Endodermal cell (in vitro differentiated cells): ENCODE measurements around the gene GNAT1. TPM values are rescaled to one million over a fixed set of nuclear protein-coding genes. Genes with fewer than 3 reads are reported as not detected.

ENCODE experiments used
- DNase-seq: peaks from one replicate; pipeline ENCODE4 v3.0.0-alpha.2; 2017
- H3K27ac ChIP-seq: 2 replicates; pipeline ENCODE4 v1.5.1; 2013; ENCODE audit warnings: mild to moderate bottlenecking, low read depth, low read length, moderate library complexity
- H3K27me3 ChIP-seq: 2 replicates; pipeline ENCODE4 v1.6.1; 2013; ENCODE audit warnings: mild to moderate bottlenecking, low read length, moderate library complexity; ENCODE audit not compliant: insufficient read depth, control insufficient read depth, poor library complexity, severe bottlenecking
- H3K36me3 ChIP-seq: 2 replicates; pipeline ENCODE4 v1.7.0; 2013; ENCODE audit warnings: mild to moderate bottlenecking, low read length, moderate library complexity; ENCODE audit not compliant: control insufficient read depth, insufficient read depth
- H3K4me1 ChIP-seq: one replicate; pipeline ENCODE4 v1.7.0; 2013; ENCODE audit warnings: low read length; ENCODE audit not compliant: control insufficient read depth, insufficient read depth
- H3K4me3 ChIP-seq: 2 replicates; pipeline ENCODE4 v1.5.1; 2013; ENCODE audit warnings: mild to moderate bottlenecking, low read length, moderate library complexity
- H3K9ac ChIP-seq: 2 replicates; pipeline ENCODE4 v1.6.1; 2013; ENCODE audit warnings: mild to moderate bottlenecking, low read length, moderate library complexity; ENCODE audit not compliant: poor library complexity, severe bottlenecking; ENCODE audit errors: extremely low read depth
- H3K9me3 ChIP-seq: 2 replicates; pipeline ENCODE4 v1.6.1; 2013; ENCODE audit warnings: mild to moderate bottlenecking, low read length, moderate library complexity; ENCODE audit not compliant: control insufficient read depth
- H3K27ac Mint-ChIP-seq: 2 replicates; pipeline ENCODE4 v1.8.0; 2020; ENCODE audit warnings: mixed read lengths
- H3K27me3 Mint-ChIP-seq: 2 replicates; pipeline ENCODE4 v1.8.0; 2021; ENCODE audit warnings: mild to moderate bottlenecking, mixed read lengths; ENCODE audit not compliant: insufficient read depth
- H3K36me3 Mint-ChIP-seq: 2 replicates; pipeline ENCODE4 v1.8.0; 2020; ENCODE audit warnings: low read depth, mixed read lengths
- H3K4me1 Mint-ChIP-seq: 2 replicates; pipeline ENCODE4 v1.8.0; 2020; ENCODE audit warnings: mixed read lengths
- H3K4me3 Mint-ChIP-seq: 2 replicates; pipeline ENCODE4 v1.8.0; 2020; ENCODE audit warnings: mild to moderate bottlenecking, moderate library complexity, mixed read lengths
- H3K9me3 Mint-ChIP-seq: 2 replicates; pipeline ENCODE4 v1.8.0; 2020; ENCODE audit warnings: mild to moderate bottlenecking, mixed read lengths
- WGBS, 2 experiments: methylation state at CpG; one replicate each; pipeline versions ENCODE4 v1.1.5 to v1.1.7; 2013; ENCODE audit warnings: missing lambda C conversion rate in 2 of 2, mixed read lengths in 1 of 2; ENCODE audit not compliant: insufficient coverage in 1 of 2, insufficient read length in 1 of 2; 5-methylcytosine and 5-hydroxymethylcytosine counted together
- total RNA-seq, 2 donors: library from RNA; stranded (reverse); fragmentation: NEBNext Ultra II Directional in 1 of 2; extraction: Animal tissue kit (Norgen Biotek cat#: 25700) in 1 of 2; gene quantifications; 2 replicates in 1 of 2; 3 replicates in 1 of 2; pipeline ENCODE4 v1.2.1, GENCODE V29; 2021
- TF ChIP-seq, protein P1 (sequence below): fragments of 200-600 bp; sonication (generic); conservative IDR thresholded peaks from 2 replicates; pipeline ENCODE4 v1.5.0; 2021; ENCODE audit warnings: antibody characterized with exemption, mild to moderate bottlenecking

GNAT1 gene
- total RNA-seq, 2 donors from 2014 or later: 0.42 to 1.2 TPM

DNA sequence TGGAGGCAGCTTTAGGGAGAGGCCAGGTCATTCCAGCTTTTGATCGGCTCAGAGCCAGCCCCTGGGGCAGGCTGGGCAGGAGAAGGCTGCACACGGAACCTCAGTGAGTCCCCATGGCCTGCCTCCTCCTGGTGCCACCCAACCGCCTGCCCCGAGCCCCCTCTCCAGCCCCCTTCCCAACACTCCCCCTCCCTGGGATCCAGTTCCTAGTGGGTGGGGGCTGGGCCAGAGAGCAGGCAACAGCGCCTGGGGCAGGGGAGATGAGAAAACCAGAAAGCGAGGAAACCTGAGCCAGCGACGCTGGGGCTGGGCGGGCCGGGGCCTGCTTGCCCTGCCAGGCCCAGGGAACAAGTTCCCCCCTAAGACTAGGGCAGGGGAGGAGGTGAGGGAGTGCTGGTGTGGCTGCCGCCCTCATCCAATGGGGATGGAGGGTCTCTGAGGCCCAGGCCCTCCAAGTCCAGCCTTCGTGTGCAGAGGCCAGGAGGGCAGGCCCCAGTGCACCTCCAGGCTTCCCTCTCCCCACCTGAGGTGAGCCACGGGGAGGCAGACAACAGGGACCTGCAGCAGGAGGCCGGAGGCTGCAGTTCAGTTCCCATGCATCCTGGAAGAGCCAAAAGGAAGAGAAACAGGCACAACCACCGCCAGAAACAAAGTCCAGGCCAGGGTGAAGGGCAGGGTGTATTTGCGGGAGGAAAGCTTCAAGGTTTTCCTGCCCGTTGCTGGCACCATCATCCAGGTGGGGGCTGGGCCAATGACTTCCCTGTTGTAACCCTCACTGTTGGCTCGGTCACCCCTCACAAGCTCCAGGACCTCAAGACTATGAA lies 40.3 kb upstream of the GNAT1 start:
- no peaks in the 10 kb centered on the region for H3K9me3 Mint-ChIP-seq
- peaks cover 13% of the 10 kb centered on the region for H3K4me1 Mint-ChIP-seq
- Histone ChIP-seq H3K4me3 (no peak overlapping the region), H3K27ac (peak overlapping the region; percentile 32), H3K4me1 (peaks cover under 1% of the 10 kb centered on the region), H3K27me3 (peaks cover 23% of the 10 kb centered on the region), H3K36me3 (no peaks in the 10 kb centered on the region), H3K9me3 (no peaks in the 10 kb centered on the region), H3K9ac (no peak overlapping the region)
- TF ChIP-seq, protein P1, sequence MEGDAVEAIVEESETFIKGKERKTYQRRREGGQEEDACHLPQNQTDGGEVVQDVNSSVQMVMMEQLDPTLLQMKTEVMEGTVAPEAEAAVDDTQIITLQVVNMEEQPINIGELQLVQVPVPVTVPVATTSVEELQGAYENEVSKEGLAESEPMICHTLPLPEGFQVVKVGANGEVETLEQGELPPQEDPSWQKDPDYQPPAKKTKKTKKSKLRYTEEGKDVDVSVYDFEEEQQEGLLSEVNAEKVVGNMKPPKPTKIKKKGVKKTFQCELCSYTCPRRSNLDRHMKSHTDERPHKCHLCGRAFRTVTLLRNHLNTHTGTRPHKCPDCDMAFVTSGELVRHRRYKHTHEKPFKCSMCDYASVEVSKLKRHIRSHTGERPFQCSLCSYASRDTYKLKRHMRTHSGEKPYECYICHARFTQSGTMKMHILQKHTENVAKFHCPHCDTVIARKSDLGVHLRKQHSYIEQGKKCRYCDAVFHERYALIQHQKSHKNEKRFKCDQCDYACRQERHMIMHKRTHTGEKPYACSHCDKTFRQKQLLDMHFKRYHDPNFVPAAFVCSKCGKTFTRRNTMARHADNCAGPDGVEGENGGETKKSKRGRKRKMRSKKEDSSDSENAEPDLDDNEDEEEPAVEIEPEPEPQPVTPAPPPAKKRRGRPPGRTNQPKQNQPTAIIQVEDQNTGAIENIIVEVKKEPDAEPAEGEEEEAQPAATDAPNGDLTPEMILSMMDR: no peak
- peaks cover 15% of the 10 kb centered on the region for H3K27me3 Mint-ChIP-seq
- peak; percentile 76 for DNase-seq
- 79 to 81% methylated on average over 7 to 18 of the region's 18 CpGs for WGBS, 2 experiments
- no peak overlapping the region for H3K27ac Mint-ChIP-seq
- H3K4me3 Mint-ChIP-seq: no peak overlapping the region
- no peaks in the 10 kb centered on the region for H3K36me3 Mint-ChIP-seq

DNA sequence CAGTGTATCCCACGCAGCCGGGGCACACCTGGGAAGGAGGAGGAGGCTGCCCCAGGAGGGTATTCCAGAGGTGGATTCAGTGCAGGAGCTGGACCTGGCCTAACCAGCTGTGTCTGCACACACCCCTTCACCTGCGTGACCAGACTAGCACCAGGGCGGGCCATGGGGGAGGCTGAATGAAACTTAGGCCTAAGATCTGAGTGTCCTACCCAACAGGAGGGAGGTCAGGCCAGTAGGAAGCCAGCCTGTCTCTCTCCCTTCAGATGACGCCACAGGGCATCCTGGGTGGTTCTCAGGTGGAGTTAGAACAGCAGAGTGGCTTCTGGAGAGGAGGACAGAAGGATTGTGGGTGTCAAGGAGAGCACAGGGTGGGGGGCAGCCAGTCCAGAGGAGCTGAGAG lies 39.7 kb upstream of the GNAT1 start:
- 76 to 90% methylated on average over 2 to 5 of the region's 5 CpGs for WGBS, 2 experiments
- Histone ChIP-seq H3K9ac (no peak overlapping the region), H3K27me3 (peaks cover 25% of the 10 kb centered on the region)

DNA sequence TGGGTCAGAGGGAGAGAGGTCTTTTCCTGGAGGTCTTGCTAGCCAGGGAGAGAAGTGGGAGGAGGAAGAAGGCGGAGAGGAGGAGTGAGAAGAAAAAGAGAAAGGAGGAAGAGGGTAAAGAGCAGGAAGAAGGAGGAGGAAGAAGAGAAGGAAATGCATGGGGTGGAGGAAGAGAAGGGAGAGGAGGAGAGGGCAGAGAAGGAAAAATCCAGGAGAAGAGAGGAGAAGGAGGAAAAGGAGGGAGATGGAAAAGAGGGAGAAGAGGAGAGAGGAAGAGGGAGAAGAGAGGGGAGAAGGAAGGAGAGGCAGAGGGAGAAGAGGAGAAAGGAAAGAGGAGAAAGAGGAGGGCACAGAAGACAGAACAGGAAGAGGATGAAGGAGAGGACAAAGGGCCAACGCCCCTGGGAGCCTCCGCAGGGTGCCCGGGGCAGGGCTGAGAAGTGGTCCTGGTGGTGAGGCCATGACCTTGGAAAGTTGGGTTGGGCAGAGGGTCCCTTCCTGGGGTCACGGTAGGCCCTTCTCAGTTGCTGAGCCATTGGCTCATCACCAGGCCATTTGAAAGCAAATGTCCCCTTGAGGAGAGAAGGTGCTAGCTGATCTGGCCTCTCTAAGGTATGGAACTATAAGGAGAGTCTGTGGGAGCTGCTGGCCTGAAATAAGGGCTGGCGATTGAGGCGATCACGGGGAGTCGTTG lies 37.5 kb upstream of the GNAT1 start:
- H3K9me3 ChIP-seq: no peaks in the 10 kb centered on the region
- H3K27ac Mint-ChIP-seq: no peak overlapping the region
- no peaks in the 10 kb centered on the region for H3K36me3 ChIP-seq
- H3K27ac ChIP-seq: no peak overlapping the region
- peak; percentile 62 for DNase-seq
- TF ChIP-seq, protein P1: no peak
- peak overlapping the region; percentile 62 for H3K4me3 ChIP-seq
- no peak overlapping the region for H3K9ac ChIP-seq
- H3K4me1 ChIP-seq: peaks cover 7% of the 10 kb centered on the region
- no peaks in the 10 kb centered on the region for H3K9me3 Mint-ChIP-seq
- H3K27me3 ChIP-seq: peaks cover 25% of the 10 kb centered on the region
- no peaks in the 10 kb centered on the region for H3K36me3 Mint-ChIP-seq
- peaks cover 28% of the 10 kb centered on the region for H3K4me1 Mint-ChIP-seq
- WGBS, 2 experiments: 46 to 58% methylated on average over 7 to 9 of the region's 9 CpGs
- peak overlapping the region; percentile 93 for H3K4me3 Mint-ChIP-seq
- peaks cover 15% of the 10 kb centered on the region for H3K27me3 Mint-ChIP-seq

More for the DNA sequence above, 39.7 kb upstream of the GNAT1 start:
- Histone ChIP-seq H3K9me3 (no peaks in the 10 kb centered on the region), H3K4me1 (peaks cover 7% of the 10 kb centered on the region), H3K4me3 (no peak overlapping the region), H3K36me3 (no peaks in the 10 kb centered on the region), H3K27ac (no peak overlapping the region)
- TF ChIP-seq, protein P1: no peak
- Mint-ChIP-seq H3K27ac (no peak overlapping the region), H3K36me3 (no peaks in the 10 kb centered on the region), H3K4me3 (no peak overlapping the region), H3K9me3 (no peaks in the 10 kb centered on the region), H3K4me1 (peaks cover 14% of the 10 kb centered on the region), H3K27me3 (peaks cover 15% of the 10 kb centered on the region)
- no peak for DNase-seq
